Vagina (tissue), 2 donors: ENCODE results near the gene EML6.

ENCODE experiments used
- CTCF ChIP-seq, 3 experiments: fragments of 450-650 bp in 2 of 3; fragments of 200-600 bp in 1 of 3; sonication (generic) in 1 of 3; IDR thresholded peaks; one replicate each; pipeline ENCODE4 v1.5.1; 2017 to 2019; ENCODE audit warnings: antibody characterized with exemption in 3 of 3, mild to moderate bottlenecking in 2 of 3, moderate library complexity in 2 of 3
- POLR2AphosphoS5 ChIP-seq, 2 donors: sonication (generic); formaldehyde crosslinking; IDR thresholded peaks; one replicate each; pipeline ENCODE4 v1.9.0; 2017; ENCODE audit warnings: antibody characterized with exemption in 2 of 2, mild to moderate bottlenecking in 2 of 2, low read depth in 1 of 2; ENCODE audit not compliant: insufficient read depth in 1 of 2

GRCh38 chr2:54949431-54949830 is 226.0 kb downstream of the EML6 start:
- TF ChIP-seq CTCF (IDR thresholded peaks at IDR 0.05) (no peak), POLR2AphosphoS5 (IDR thresholded peaks at IDR 0.05; ENCODE audit: insufficient read depth in 1 of 2, low read depth in 1 of 2) (no peak)
